ENCODE results near the gene UBAC2.
"Not testable (repeated sequence)": the region's sequence is repeated elsewhere in the genome, so short reads cannot be mapped to it uniquely, and the experiment has no call there.

Gene UBAC2

DNA sequence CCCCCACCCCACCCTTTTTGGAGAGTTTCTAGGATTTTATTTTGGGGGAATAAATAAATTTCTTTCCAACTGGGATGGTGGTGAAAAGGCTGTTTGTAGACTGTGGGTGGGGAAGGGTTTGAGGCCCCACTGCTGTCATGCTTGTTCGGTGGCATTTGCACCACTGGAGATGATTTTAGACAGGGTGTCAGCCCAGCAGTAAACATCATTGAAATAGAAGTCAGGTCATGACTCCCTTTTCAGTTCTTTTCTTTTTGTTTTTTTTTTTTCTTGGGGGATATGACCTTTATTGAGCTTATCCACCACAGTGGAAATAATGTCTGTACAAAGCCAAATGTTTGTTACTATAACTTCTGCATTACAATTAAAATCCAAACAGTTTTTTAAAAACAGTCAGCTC is 14.1 kb downstream of the UBAC2 start:
- DNase-seq (ENCODE audit: low spot score), result no peak

DNA sequence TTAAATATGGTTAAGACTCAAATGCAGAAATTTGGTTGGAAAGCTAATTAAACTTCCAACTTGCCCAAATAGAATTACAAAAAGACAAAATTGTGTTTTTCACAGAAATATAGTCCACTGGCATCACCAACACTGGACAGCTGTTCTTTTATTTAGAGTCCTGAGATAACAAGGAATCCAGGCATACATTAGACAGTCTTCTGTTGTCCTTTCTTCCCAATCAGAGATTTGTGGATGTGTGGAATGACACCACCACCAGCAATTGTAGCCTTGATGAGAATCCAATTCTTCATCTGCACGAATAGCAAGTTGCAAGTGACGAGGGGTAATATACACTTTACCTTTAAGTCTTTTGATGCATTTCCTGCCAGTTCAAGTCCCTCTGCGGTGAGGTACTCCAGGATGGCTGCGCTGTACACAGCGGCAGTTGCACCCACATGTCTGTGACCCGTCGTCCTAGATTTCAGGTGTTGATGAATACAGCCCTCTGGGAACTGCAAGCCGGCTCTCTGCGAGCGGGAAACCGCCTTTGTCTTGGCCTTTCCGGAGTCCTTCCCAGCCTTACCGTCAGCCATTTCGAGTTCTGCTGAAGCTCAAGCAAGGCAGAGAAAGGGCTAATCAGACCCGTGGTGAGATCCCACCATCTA is 14.7 kb downstream of the UBAC2 start:
- DNase-seq (ENCODE audit: low spot score), result no peak

DNA sequence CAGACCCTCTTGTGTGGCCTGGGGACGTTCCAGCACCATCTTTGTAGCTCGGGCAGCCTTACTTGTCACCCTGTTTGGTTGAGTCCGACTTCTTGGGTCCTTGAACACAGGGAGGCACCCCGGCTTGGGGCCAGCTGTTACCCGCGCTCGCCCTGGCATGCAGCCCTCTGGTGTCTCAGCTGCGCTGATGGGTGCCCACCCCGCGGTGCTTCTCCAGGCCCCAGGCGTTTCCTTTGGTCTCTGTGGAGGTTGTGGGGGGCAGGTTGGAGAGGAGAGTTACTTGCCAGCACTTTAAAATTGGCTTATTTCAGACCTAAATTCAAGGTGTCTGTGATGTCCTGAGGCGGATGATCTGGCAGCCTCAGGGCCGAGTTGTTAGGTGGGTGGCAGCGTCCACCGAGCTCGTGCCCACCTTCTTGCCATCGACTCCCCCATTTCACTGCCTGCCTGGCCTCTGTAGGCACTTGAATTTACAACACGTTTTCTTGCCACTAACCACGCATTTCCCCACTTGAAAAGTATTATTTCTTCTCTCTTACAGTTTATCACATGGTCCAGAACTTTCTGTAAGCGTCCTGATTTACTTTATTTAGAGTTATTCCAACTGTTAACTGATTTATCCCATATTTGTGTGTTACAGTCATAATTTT is 16.9 kb downstream of the UBAC2 start:
- DNase-seq (ENCODE audit: low spot score), result no peak

DNA sequence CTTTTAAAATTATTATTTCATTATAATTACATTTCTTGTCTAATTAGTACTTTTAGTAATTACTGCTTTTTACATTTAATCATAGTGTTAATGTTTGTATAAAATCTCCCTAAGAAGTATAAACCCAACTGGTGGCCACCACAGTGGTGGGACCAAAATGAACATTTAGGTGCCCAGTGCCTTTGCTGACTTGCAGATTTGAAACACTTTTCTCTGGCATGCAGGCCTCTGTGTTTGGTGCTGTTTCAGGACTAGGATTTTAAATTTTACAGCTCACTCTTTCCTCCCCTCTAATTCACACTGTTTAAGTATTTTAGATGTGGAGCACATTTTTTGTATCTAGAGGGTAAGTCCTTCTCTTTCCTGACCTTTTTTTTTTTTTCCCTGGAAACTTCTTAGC is 17.5 kb downstream of the UBAC2 start:
- DNase-seq (ENCODE audit: low spot score), result no peak

DNA sequence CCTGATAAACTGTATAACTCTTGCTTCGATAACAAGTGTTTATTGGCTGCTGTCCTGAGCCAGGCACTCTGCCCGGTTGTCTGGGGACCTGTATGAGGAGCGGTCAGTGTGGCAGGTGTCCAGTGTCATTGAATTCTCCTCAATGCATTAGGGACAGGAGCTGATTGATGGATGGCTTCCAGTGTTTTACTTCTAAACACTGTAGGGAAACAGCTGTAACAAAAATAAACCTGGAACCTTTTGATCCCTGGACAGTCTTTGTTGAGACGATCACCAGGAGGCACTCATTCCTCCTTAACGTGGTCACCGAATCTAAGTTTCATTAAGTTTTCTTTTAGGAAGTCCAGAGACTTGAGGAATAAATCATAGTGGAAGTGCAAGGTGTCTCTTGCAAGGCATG is 17.9 kb downstream of the UBAC2 start:
- no peak for DNase-seq (ENCODE audit: low spot score)

DNA sequence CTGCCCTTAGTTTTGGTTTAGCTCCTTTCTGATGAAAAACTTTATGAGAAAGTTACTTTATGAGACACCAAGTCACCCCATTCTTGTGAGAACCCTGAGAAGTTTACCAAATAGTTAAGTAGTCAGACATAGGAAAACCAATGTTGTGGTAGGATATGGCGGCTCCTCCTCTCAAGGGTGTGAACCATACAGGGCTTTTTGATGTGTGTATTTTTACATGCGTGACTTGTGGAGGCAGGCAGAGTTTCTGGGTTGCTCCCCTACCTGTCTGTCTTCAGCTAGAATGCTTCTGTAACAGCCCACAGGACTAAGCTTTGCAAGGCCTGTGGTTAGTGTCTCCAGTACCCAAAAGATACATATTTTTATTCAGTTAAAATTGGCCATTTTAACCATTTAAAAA is 18.3 kb downstream of the UBAC2 start:
- no peak for DNase-seq (ENCODE audit: low spot score)

DNA sequence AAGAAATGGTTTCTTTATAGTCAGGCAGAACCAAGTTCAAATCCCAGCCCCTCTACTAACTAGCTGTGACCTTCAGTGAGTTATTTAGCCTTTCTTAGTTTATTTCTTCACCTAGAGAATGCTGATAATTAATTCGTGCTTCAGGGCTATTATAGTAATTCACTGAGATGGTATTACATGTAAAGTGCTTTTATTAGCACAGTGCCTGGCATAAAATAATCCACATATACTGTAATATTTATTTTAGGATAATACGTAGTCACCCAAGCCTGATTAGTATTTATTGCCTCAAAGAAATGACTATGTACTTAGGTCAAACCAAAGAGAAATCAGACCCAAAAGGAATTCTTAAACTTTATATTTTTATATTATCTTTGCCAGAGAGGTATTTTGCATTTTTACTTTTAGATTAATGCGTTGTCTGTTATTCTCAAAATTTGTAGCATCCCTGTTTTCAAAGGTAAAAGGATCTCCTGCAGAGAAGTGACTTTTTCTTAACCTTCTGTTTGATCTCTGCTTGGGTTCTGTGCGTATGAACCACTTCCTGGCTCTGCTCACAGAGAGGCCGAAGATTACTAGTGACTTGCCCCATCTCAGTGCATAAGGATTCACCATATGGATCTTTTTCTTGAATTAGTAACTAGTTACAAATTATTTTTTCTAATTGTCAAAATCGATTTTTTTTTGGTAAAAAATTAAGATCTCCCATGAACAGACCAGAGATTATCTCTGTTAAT is 19.7 kb downstream of the UBAC2 start:
- no peak for DNase-seq (ENCODE audit: low spot score)

DNA sequence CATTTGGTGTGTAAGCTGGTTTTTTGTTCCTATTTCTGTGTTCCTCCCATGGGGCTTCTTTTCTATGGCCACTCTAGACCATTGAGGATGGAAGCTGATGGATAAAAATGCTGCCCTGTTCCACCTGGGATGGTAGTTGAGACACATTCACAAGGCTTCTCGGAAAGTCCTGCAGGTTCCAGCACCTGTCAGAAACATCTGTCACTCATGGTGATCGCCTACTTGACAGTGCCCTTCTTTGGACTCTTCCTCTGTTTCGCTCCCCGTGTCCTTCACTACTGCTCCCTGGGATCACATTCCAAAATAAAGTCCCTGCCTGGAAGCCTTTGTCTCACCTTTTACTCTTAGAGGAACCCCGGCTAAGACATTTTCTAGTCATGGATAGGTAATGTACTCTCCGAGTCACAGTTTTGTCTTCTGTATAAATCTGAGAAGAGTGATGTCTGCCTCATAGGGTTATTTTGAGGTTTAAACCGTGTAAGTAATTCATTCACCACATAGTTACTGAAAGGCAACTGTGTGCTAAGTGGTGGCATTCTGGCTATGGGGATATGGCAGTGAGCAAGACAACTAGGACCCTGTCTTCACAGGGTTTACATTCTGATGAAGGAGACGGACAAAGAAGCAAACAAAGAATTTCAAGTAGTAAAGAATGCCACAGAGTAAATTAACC is 21.0 kb downstream of the UBAC2 start:
- no peak for DNase-seq (ENCODE audit: low spot score)

DNA sequence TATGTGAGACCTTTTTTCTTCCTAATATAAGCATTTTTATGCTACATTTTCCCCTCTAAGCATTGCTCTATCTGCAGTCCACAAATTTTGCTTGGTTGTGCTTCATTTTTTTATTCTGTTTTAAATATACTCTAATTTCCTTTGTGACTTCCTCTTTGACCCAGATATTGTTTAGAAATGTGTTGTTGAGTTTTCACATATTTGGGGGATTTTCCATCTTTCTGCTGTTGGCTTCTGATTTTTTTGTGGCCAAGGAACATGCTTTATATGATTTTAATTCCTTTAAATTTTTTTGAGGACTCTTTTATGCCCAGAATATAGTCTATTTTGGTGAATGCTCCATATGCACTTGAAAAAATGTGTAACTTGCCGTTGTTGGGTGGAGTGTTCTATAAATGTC is 22.9 kb downstream of the UBAC2 start:
- DNase-seq (ENCODE audit: low spot score), result no peak

DNA sequence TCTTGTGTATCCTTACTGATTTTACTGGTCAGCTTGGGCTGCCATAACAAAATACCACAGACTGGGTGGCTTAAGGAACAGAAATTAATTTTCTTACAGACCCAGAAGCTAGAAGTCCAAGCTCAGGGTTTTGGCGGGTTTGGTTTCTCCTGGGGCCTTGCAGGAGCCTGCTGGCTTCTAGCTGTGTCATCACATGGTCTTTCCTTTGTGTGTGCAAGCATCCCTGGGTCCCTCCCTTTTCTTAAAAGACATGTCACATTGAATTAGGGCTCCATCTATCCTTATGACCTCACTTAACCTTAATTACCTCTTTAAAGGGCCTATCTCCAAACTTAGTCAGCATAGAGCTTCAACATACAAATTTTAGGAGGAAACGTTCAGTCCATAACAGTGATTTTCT is 23.4 kb downstream of the UBAC2 start:
- DNase-seq (ENCODE audit: low spot score), result no peak

DNA sequence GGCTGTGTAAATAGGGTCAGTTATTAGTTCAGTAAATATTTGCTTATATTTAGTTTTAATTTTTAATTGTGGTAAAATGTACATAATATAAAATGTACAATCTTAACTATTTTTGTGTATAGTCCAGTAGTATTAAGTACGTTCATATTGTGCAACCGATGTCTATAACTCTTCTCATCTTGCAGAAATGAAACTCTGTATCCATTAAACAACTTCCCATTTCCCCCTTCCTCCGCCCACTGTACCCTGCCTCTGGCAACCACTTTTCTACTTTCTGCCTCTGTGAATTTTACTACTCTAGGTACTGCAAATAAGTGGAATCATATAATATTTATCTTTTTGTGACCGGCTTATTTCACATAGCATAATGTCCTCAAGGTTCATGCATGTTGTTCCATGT is 24.4 kb downstream of the UBAC2 start:
- DNase-seq (ENCODE audit: low spot score), result no peak

DNA sequence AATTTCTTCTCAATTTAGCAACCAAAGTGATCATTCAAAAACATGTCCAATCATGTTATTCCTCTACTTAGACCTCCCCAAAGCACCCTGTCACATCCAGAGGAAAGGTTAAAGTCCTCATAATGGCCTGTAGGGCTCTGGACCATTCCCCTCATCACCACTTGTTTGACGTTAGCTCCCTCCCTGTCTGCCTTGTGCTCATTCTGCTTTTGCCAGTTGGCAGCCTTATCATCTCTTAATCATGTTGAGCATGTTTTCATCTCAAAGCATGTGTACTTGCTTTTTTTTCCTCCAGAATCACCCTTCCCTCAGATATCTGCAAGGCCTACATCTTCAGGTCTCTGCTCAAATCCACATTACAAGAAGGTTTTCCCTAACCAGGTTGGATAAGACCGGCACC is 25.9 kb downstream of the UBAC2 start:
- no peak for DNase-seq (ENCODE audit: low spot score)

DNA sequence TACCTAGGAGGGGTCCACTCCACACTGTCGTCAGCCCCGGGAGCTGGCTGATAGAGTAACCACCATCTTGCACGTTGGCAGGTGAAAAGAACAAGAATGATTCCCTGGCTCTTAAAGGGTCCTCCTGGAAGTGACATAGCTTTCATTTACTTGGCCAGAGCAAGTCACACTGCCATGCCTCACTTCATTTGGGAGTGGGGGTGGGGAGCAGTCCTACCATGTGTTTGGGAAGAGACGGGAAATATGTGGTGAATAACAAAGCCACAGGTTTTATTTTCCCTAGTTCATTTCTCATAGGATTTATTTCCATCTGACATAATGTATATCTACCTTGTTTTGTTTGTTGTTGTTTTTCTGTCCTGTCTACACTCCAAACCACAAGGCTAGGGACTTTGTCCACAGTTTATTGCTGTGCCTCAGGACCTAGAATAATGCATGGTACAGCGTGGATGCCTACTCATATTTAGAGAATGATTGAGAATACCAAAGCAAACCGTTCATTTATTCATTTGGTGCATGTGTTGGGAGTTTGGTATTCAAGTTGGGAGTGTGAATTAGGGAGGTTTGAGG is 26.8 kb downstream of the UBAC2 start:
- DNase-seq (ENCODE audit: low spot score), result no peak

DNA sequence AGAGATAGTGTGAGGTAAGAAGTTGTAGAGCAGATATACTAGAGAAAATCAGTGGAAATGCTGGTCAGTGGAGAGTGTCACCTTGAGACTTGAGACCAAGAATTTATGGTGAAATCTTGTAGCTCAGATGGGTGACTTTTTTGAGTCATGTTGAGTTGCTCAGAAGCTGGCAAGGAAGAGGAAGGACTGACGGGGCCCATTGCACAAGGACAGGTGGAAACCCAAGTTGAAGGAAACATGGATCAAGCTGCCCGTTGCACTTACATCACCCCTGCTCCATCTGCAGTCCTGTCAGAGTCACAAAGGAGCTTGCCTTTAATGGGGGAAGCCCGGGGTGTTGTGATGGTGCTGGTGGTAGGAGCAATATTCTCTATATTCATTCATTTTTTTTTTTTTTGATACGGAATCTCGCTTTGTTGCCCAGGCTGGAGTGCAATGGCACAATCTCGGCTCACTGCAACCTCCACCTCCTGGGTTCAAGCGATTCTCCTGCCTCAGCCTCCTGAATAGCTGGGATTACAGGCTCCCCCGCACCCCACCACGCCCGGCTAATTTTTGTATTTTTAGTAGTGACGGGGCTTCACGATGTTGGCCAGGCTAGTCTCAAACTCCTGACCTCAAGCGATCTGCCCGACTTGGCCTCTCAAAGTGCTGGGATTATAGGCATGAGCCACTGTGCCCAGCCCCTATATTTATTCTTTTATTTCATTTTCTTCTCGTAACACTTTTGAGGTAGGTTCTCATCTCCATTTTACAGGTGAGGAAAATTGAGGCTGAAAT is 27.4 kb downstream of the UBAC2 start:
- DNase-seq (ENCODE audit: low spot score), result no peak

DNA sequence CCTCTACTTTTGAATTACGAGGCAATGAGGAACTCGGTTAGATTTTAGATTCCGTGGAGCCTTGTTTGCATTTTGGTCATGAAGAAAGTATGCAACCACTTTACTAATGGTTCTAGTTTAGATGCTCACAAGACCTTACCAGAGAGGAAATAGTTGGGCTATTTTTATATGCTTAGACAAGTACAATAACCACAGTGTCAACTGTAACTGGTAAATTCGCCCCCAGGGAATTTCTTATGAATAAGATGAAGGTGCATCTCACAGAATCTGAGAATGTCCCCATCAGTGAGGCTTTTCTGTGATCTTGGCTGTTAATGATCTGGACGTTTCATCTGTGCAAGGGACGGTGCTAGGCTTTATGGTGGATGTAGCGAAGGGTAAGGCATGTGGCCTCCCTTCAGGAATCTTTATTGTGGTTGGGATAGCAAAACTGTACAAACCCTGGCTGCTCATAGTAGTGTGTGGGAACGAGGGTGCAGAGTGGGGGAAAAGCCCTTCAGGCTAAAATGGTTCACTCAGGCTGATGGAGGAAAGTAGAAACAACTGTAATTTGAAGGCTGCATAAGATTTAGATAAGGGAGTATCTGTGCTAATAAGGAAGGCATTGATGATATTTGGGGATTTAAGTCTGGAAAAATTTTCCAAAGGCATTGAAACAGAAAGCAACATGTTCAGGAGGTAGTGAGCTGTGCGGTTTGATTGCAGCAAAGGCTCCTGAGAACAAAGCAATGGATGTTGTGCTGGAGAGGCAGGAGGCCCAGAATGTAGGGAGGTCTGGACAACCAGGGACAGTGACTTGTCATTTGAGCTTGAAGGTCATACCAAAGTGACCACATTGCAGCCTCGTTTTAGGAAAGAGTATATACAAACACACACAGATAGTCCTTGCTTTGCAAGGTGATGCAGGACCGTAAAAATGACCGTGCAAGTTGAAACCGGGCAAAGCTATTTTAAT is 28.4 kb downstream of the UBAC2 start:
- DNase-seq (ENCODE audit: low spot score), result no peak

DNA sequence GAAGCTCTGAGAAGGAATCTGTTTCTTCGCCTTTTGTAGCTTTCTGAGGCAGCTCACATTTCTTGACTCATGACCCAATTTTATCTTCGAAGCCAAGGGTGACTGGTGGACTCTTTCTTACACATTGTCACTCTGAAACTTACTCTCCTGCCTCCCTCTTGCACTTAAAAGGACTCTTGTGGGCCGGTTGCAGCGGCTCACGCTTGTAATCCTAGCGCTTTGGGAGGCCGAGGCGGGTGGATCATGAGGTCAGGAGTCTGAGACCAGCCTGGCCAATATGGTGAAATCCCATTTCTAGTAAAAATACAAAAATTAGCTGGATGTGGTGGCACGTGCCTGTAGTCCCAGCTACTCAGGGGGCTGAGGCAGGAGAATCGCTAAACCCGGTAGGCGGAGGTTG is 29.9 kb downstream of the UBAC2 start:
- not testable (repeated sequence) for DNase-seq (ENCODE audit: low spot score)

DNA sequence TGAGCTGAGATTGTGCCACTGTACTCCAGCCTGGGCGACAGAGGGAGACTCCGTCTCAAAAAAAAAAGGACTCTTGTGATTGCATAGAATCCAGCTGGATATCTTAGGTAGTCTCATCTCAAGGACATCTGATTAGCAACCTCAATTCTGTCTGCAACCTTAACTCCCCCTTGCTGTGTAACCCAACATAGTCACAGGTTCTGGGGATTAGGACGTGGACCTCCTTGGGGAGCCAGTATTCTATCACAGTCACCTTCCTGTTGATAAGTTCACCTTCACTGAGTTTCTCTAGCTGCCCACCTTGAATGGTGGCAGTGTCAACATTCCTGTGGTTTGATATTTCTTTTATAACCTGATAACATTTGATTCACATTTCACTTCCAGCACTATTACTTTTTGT is 30.3 kb downstream of the UBAC2 start:
- no peak for DNase-seq (ENCODE audit: low spot score)

DNA sequence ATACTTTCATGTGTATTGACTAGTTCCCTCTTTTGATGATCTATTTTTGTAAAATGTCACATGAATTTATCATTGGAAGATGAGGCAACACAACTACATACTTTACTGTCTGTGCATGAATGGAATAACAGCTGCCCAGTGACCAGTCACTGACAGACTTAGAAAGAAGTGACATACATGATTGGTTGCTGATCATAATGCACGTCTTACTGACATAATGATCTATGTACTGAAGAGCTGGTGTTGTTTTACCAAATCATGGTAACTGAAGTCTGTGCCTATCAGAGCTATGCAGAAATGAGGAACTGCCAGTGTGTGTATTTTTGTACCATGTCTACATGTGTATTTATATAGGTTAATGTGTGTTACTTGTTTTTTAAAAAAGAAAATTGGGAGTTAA is 31.1 kb downstream of the UBAC2 start:
- no peak for DNase-seq (ENCODE audit: low spot score)

DNA sequence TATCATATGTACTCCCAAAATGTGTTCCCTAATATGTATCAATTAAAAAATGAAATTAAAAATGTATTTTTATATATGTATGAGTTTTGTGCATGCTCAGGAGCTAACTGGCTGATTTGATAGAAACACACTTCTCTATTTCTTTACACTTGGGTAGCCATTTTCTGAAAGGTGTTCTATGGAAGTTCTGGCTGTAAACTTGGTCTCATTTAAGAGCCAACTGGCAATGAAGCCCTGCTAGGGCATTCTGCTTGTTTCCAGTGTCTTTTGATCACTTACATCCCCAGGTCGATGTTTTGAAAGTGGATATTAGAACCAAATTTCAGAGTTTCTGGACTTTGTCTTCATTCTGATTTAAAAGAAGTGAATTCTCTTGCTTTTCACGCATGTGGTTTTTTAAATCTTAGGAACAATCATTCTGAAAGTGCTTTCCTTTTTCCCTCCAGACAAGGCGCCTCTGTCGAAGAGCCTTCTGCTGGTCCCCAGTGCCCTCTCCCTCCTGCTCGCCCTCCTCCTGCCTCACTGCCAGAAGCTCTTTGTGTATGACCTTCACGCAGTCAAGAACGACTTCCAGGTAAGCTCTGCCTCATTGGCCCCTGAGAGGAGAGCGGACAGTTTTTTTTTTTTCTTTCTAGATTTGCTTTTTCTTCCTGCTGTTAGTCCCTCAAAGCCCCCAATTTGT is 37.5 kb downstream of the UBAC2 start:
- DNase-seq (ENCODE audit: low spot score), result no peak

DNA sequence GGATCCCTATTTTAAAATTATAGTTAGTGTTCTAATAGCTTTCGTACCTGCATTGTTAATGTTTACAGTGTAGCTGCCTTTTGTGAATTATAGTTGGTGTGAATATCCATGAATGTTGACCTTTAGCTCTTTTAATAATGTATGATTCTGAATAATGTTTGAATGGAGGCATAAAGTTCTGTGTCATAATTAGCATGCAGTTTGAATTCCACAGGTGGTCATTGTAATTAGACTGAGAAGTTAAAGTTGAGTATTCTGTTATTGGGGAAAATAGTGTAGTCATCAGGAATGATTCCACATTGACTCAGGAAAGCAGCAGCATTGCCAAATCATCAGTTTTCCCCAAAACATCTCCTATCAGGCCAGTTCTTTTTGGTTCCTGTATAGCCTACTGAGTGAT is 45.4 kb downstream of the UBAC2 start:
- DNase-seq (ENCODE audit: low spot score), result no peak
